K562 (cell line): ENCODE results near the gene BLOC1S4.

Experiments
- CEBPB ChIP-seq: fragments of 450-650 bp; IDR thresholded peaks from 2 replicates; pipeline ENCODE4 v1.6.1; 2016; ENCODE audit warnings: missing genetic modification characterization, missing compliant biosample characterization
- CTCF ChIP-seq, 3 experiments: IDR thresholded peaks in 2 of 3; conservative IDR thresholded peaks in 1 of 3; 2 replicates each; pipeline ENCODE4 v1.5.1; 2011 to 2012; ENCODE audit warnings: low read length in 3 of 3, mild to moderate bottlenecking in 3 of 3, control low read depth in 2 of 3, improper control_type of control experiment in 1 of 3, inconsistent platforms in 1 of 3, low read depth in 1 of 3, mixed read lengths in 1 of 3, moderate library complexity in 1 of 3; ENCODE audit not compliant: insufficient read depth in 2 of 3
- HOMEZ ChIP-seq: fragments of 250-450 bp; sonication (Bioruptor Pico); IDR thresholded peaks from 2 replicates; pipeline ENCODE4 v1.4.0; 2020; ENCODE audit warnings: mild to moderate bottlenecking, moderate library complexity
- NR0B1 ChIP-seq: fragments of 450-650 bp; IDR thresholded peaks from one replicate; pipeline ENCODE4 v1.6.1; 2018; ENCODE audit warnings: mild to moderate bottlenecking, moderate library complexity; ENCODE audit not compliant: partially characterized antibody
- POLR2A ChIP-seq: fragments of 450-650 bp; conservative IDR thresholded peaks from 2 replicates; pipeline ENCODE4 v1.6.1; 2016
- RBM25 ChIP-seq: fragments of 200-400 bp; formaldehyde crosslinking; IDR thresholded peaks from 2 replicates; pipeline ENCODE4 v1.6.1; 2018; ENCODE audit warnings: low read length, low read depth, moderate library complexity; ENCODE audit not compliant: severe bottlenecking
- TAF1 ChIP-seq: IDR thresholded peaks from 2 replicates; pipeline ENCODE4 v1.6.1; 2011; ENCODE audit warnings: mild to moderate bottlenecking, low read length, moderate library complexity; ENCODE audit not compliant: insufficient read depth, control insufficient read depth, severe bottlenecking; ENCODE audit errors: extremely low read depth
- TFE3 ChIP-seq: fragments of 450-650 bp; formaldehyde crosslinking; IDR thresholded peaks from 2 replicates; pipeline ENCODE4 v1.4.0; 2020; ENCODE audit warnings: mild to moderate bottlenecking, mixed read lengths
- TRIM24 ChIP-seq, 2 experiments: fragments of 450-650 bp; IDR thresholded peaks; 2 replicates each; pipeline ENCODE4 v1.6.1; 2016
- YY1 ChIP-seq, 3 experiments: IDR thresholded peaks; 2 replicates each; pipeline ENCODE4 v1.6.1; 2011; ENCODE audit warnings: low read length in 2 of 3, mild to moderate bottlenecking in 2 of 3, moderate library complexity in 2 of 3, borderline replicate concordance in 1 of 3, control low read depth in 1 of 3, low read depth in 1 of 3; ENCODE audit not compliant: insufficient read depth in 3 of 3, insufficient replicate concordance in 2 of 3, control insufficient read depth in 1 of 3, insufficient read length in 1 of 3; ENCODE audit errors: extremely low read depth in 1 of 3

GRCh38 chr4:6715704-6716017 is 313 bp upstream of the BLOC1S4 start:
- no peak for TF ChIP-seq TAF1
- TF ChIP-seq POLR2A = no peak
- TF ChIP-seq TFE3 (CRISPR knock-in tag) = no peak
- TF ChIP-seq YY1 (IDR thresholded peaks at IDR 0.05; ENCODE audit: borderline replicate concordance in 1 of 3, control insufficient read depth in 1 of 3, extremely low read depth in 1 of 3, insufficient read depth in 3 of 3, insufficient read length in 1 of 3, insufficient replicate concordance in 2 of 3, low read depth in 1 of 3, low read length in 2 of 3) = no peak
- TF ChIP-seq CTCF (IDR thresholded peaks at IDR 0.05 in 2 of 3, conservative IDR thresholded peaks at IDR 0.05 in 1 of 3; ENCODE audit: insufficient read depth in 2 of 3, low read depth in 1 of 3, low read length in 3 of 3) = no peak
- TF ChIP-seq RBM25 = no peak
- TF ChIP-seq TRIM24 (IDR thresholded peaks at IDR 0.05) = no peak
- TF ChIP-seq HOMEZ (CRISPR knock-in tag) = no peak
- TF ChIP-seq NR0B1 = no peak
- no peak for TF ChIP-seq CEBPB (tag)
